Activated CD8-positive, alpha-beta memory T cell treated with anti-CD3 and anti-CD28 coated beads for 48 hours (primary cell): ENCODE data around the gene MYOCOS.
"Not testable (repeated sequence)": the region's sequence is repeated elsewhere in the genome, so short reads cannot be mapped to it uniquely, and the experiment has no call there.

Source experiments
- DNase-seq, 3 experiments: peaks; one replicate each; pipeline ENCODE4 v3.0.0-alpha.2; 2020; ENCODE audit warnings: low read depth in 2 of 3, low spot score in 2 of 3

MYOCOS gene

GRCh38 chr1:171622152-171622462 lies at the start of gene MYOCOS:
Gene MYOCOS (plus strand): TSS chr1:171622243. CDS start chr1:171623884, 1,641 bp downstream.
- no peak for DNase-seq

- no peak for DNase-seq
These were observed 45.9 kb upstream of the MYOCOS start for GRCh38 chr1:171576144-171576543.

GRCh38 chr1:171581226-171581625 lies 40.8 kb upstream of the MYOCOS start:
- DNase-seq: no peak

GRCh38 chr1:171581766-171582165 lies 40.3 kb upstream of the MYOCOS start:
- no peak for DNase-seq

GRCh38 chr1:171582589-171582988 lies 39.5 kb upstream of the MYOCOS start:
- no peak for DNase-seq

- DNase-seq: no peak
These were observed 38.3 kb upstream of the MYOCOS start for GRCh38 chr1:171583591-171584201.

GRCh38 chr1:171585715-171586114 lies 36.3 kb upstream of the MYOCOS start:
- no peak for DNase-seq

- no peak for DNase-seq
These were observed 33.8 kb upstream of the MYOCOS start for GRCh38 chr1:171588230-171588629.

- no peak for DNase-seq
These were observed 32.0 kb upstream of the MYOCOS start for GRCh38 chr1:171590022-171590421.

GRCh38 chr1:171595324-171595723 lies 26.7 kb upstream of the MYOCOS start:
- DNase-seq: no peak

- DNase-seq: no peak
These were observed 25.9 kb upstream of the MYOCOS start for GRCh38 chr1:171596119-171596518.

- no peak for DNase-seq
These were observed 25.3 kb upstream of the MYOCOS start for GRCh38 chr1:171596705-171597104.

- DNase-seq: no peak
These were observed 24.8 kb upstream of the MYOCOS start for GRCh38 chr1:171597203-171597602.

- not testable (repeated sequence) for DNase-seq
These were observed 21.7 kb upstream of the MYOCOS start for GRCh38 chr1:171600310-171600709.

GRCh38 chr1:171600862-171601261 lies 21.2 kb upstream of the MYOCOS start:
- DNase-seq: no peak

- DNase-seq: not testable (repeated sequence)
These were observed 19.0 kb upstream of the MYOCOS start for GRCh38 chr1:171603042-171603441.

GRCh38 chr1:171606402-171606941 lies 15.6 kb upstream of the MYOCOS start:
- DNase-seq: no peak

GRCh38 chr1:171610385-171610784 lies 11.7 kb upstream of the MYOCOS start:
- no peak for DNase-seq

- DNase-seq: no peak
These were observed 10.7 kb upstream of the MYOCOS start for GRCh38 chr1:171611306-171611705.

- no peak for DNase-seq
These were observed 8.8 kb upstream of the MYOCOS start for GRCh38 chr1:171613282-171613681.

GRCh38 chr1:171615122-171615906 lies 6.7 kb upstream of the MYOCOS start:
- DNase-seq: not testable (repeated sequence)

- no peak for DNase-seq
These were observed 5.5 kb upstream of the MYOCOS start for GRCh38 chr1:171616586-171616985.
